Measurements from ENCODE around the gene NFATC4. TPM values are rescaled to one million over a fixed set of nuclear protein-coding genes. Genes with fewer than 3 reads are reported as not detected.

The NFATC4 gene
- total and polyA plus RNA-seq, 3 donors from 2014 or later: 40.9 to 83.6 (median 53.5) TPM

DNA sequence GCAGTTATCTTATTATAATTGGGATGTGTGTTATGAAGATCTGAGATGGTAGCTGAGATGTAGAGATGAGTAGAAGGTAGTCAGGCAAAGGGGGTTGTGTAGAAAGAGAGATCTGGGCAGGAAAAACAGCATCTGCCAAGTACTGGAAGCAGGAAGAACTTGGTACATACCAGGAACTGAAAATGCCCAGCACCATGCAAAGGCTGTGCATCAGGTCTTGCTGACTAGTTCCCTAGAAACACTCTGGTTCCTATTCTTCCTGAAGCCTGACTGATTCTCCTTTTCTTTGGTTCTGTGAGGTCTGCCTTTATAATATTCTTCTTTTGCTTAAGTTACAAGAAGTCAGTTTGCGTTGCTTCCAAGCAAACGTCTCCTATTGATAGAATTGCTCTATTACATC, 6.7 kb upstream of the NFATC4 start:
- Histone ChIP-seq H3K36me3 (ENCODE audit: low read depth, missing control alignments) (no peaks in the 10 kb centered on the region), H3K27ac (no peak overlapping the region), H3K4me3 (no peak overlapping the region), H3K9me3 (no peaks in the 10 kb centered on the region), H3K27me3 (no peaks in the 10 kb centered on the region), H3K4me1 (peaks cover 11% of the 10 kb centered on the region)
- intact Hi-C loops (cut with DNase I; ENCODE audit: low total_unique reads): no loop called here
- WGBS, 2 donors: 57 to 76% methylated on average over 2 of the region's 2 CpGs
- DNase-seq: no peak
- no peak for TF ChIP-seq POLR2A (IDR thresholded peaks at IDR 0.05)
- TF ChIP-seq, protein P1, sequence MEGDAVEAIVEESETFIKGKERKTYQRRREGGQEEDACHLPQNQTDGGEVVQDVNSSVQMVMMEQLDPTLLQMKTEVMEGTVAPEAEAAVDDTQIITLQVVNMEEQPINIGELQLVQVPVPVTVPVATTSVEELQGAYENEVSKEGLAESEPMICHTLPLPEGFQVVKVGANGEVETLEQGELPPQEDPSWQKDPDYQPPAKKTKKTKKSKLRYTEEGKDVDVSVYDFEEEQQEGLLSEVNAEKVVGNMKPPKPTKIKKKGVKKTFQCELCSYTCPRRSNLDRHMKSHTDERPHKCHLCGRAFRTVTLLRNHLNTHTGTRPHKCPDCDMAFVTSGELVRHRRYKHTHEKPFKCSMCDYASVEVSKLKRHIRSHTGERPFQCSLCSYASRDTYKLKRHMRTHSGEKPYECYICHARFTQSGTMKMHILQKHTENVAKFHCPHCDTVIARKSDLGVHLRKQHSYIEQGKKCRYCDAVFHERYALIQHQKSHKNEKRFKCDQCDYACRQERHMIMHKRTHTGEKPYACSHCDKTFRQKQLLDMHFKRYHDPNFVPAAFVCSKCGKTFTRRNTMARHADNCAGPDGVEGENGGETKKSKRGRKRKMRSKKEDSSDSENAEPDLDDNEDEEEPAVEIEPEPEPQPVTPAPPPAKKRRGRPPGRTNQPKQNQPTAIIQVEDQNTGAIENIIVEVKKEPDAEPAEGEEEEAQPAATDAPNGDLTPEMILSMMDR (IDR thresholded peaks at IDR 0.05): no peak

DNA sequence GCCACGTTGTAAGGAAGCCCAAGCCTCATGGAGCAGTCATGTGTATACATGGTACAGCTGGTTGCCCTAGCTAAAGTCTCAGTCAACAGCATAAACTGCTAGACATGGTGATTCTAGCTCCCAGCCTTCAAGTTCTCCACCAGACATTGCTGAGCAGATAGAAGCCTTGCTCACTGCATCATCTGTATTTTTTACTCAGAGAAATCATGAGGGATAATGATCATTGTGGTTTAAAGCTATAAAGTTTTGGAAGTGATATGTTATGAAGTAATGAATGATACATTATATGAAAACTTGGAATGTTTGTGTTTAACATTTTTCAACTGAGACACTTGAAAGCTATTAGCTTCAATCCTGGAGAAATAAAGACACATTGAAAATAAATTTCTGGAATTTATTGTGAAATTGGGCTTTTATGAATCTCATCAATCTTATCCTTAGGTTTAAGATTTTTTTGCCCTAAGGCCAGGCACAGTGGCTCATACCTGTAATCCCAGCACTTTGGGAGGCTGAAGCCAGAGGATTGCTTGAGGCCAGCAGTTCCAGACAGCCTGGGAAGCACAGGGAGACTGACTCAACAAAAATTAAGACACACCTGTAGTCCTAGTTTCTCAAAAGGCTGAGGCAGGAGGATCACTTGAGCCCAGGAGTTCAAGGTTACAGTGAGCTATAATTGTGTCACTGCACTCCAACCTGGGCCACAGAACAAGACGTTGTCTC, 5.6 kb upstream of the NFATC4 start:
- H3K9me3 ChIP-seq: no peaks in the 10 kb centered on the region
- H3K36me3 ChIP-seq (ENCODE audit: low read depth, missing control alignments): no peaks in the 10 kb centered on the region
- peaks cover 12% of the 10 kb centered on the region for H3K4me1 ChIP-seq
- no peak overlapping the region for H3K27ac ChIP-seq
- no peak for DNase-seq
- H3K4me3 ChIP-seq: no peak overlapping the region
- 41 to 73% methylated on average over 2 of the region's 2 CpGs for WGBS, 2 donors
- no peaks in the 10 kb centered on the region for H3K27me3 ChIP-seq
- intact Hi-C loops (cut with DNase I; ENCODE audit: low total_unique reads): no loop called here
- TF ChIP-seq, protein P1 (IDR thresholded peaks at IDR 0.05): no peak
- no peak for TF ChIP-seq POLR2A (IDR thresholded peaks at IDR 0.05)

DNA sequence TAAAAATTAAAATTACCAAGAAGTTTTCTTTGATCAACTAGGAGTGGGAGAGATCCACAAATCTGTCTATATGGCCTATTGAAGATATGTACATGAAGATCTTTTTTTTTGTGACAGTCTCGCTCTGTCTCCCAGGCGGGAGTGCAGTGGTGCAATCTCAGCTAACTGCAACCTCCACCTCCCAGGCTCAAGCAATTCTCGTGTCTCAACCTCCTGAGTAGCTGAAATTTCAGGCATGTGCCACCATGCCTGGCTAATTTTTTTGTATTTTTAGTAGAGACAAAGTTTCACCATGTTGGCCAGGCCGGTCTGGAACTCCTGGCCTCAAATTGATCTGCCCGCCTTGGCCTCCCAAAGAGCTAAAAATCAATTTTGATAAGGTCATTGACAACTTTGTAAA, 4.6 kb upstream of the NFATC4 start:
- H3K4me3 ChIP-seq: no peak overlapping the region
- DNase-seq: no peak
- no peaks in the 10 kb centered on the region for H3K36me3 ChIP-seq (ENCODE audit: low read depth, missing control alignments)
- no peak overlapping the region for H3K27ac ChIP-seq
- 90 to 94% methylated on average over 5 of the region's 5 CpGs for WGBS, 2 donors
- intact Hi-C loops (cut with DNase I; ENCODE audit: low total_unique reads): no loop called here
- no peaks in the 10 kb centered on the region for H3K27me3 ChIP-seq
- TF ChIP-seq, protein P1 (IDR thresholded peaks at IDR 0.05): no peak
- TF ChIP-seq POLR2A (IDR thresholded peaks at IDR 0.05): no peak
- H3K4me1 ChIP-seq: peaks cover 16% of the 10 kb centered on the region
- no peaks in the 10 kb centered on the region for H3K9me3 ChIP-seq

DNA sequence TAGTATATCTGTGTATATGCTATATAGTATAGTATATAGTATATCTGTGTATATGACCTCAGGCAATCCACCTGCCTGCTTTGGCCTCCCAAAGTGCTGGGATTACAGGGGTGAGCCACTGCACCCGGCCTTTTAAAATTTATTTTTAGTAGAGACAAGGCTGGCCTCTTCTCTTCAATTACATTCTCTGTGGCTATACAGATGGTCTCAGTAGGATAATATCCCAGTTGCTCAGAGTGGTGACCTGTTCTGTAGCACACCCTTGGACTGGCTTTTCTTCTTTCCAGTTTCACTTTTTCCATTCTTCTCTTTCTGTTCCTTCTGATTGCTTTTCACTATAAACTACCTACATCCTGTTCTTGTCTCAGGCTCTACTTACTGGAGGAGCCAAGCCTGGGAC, 3.1 kb upstream of the NFATC4 start:
- 59 to 76% methylated on average over 1 of the region's 1 CpG for WGBS, 2 donors

More for the DNA sequence above, 3.1 kb upstream of the NFATC4 start:
- Histone ChIP-seq H3K27me3 (no peaks in the 10 kb centered on the region), H3K4me1 (peaks cover 16% of the 10 kb centered on the region), H3K27ac (no peak overlapping the region), H3K4me3 (no peak overlapping the region), H3K36me3 (ENCODE audit: low read depth, missing control alignments) (no peaks in the 10 kb centered on the region), H3K9me3 (no peaks in the 10 kb centered on the region)
- no peak for DNase-seq
- TF ChIP-seq, protein P1 (IDR thresholded peaks at IDR 0.05): no peak
- no peak for TF ChIP-seq POLR2A (IDR thresholded peaks at IDR 0.05)
- intact Hi-C loops (cut with DNase I; ENCODE audit: low total_unique reads): loop anchor here (5.0 kb wide), 1 partner anchor 67 kb away; no protein-coding TSS in a partner anchor

Measured in testis (tissue), 3 donors.